NCI-H748 treated with DMSO at 0.1 percent for 48 hours (cell line): ENCODE data around the gene SLC6A2.
"Not testable (repeated sequence)": the region's sequence is repeated elsewhere in the genome, so short reads cannot be mapped to it uniquely, and the experiment has no call there.

Experiments
- DNase-seq: peaks from one replicate; lab custom pipeline; 2025; lab: John Stamatoyannopoulos, UW

SLC6A2 gene

GRCh38 chr16:55655897-55656681 is at the start of gene SLC6A2:
Gene SLC6A2, plus strand, starts transcription at chr16:55655988. Its CDS starts 707 bp downstream, at chr16:55656695.
- no peak for DNase-seq

- DNase-seq: no peak
Measured at GRCh38 chr16:55613613-55614335, 42.0 kb upstream of the SLC6A2 start.

GRCh38 chr16:55615071-55615470 is 40.7 kb upstream of the SLC6A2 start:
- DNase-seq: no peak

GRCh38 chr16:55615670-55616069 is 40.1 kb upstream of the SLC6A2 start:
- not testable (repeated sequence) for DNase-seq

GRCh38 chr16:55621771-55622170 is 34.0 kb upstream of the SLC6A2 start:
- DNase-seq: no peak

- no peak for DNase-seq
Measured at GRCh38 chr16:55622272-55622671, 33.5 kb upstream of the SLC6A2 start.

- DNase-seq: no peak
Measured at GRCh38 chr16:55622930-55623561, 32.7 kb upstream of the SLC6A2 start.

- DNase-seq: no peak
Measured at GRCh38 chr16:55623640-55624039, 32.1 kb upstream of the SLC6A2 start.

GRCh38 chr16:55624696-55625095 is 31.1 kb upstream of the SLC6A2 start:
- no peak for DNase-seq

GRCh38 chr16:55625843-55626242 is 29.9 kb upstream of the SLC6A2 start:
- no peak for DNase-seq

GRCh38 chr16:55628306-55628968 is 27.4 kb upstream of the SLC6A2 start:
- DNase-seq: no peak

- DNase-seq: no peak
Measured at GRCh38 chr16:55630774-55631173, 25.0 kb upstream of the SLC6A2 start.

GRCh38 chr16:55632259-55632658 is 23.5 kb upstream of the SLC6A2 start:
- no peak for DNase-seq

GRCh38 chr16:55634193-55634592 is 21.6 kb upstream of the SLC6A2 start:
- no peak for DNase-seq

- no peak for DNase-seq
Measured at GRCh38 chr16:55638256-55638655, 17.5 kb upstream of the SLC6A2 start.

- no peak for DNase-seq
Measured at GRCh38 chr16:55640701-55641327, 15.0 kb upstream of the SLC6A2 start.

- DNase-seq: no peak
Measured at GRCh38 chr16:55641430-55642056, 14.2 kb upstream of the SLC6A2 start.

GRCh38 chr16:55642611-55643010 is 13.2 kb upstream of the SLC6A2 start:
- no peak for DNase-seq

GRCh38 chr16:55643161-55643970 is 12.4 kb upstream of the SLC6A2 start:
- no peak for DNase-seq

GRCh38 chr16:55645986-55646385 is 9.8 kb upstream of the SLC6A2 start:
- DNase-seq: no peak

GRCh38 chr16:55647343-55647742 is 8.4 kb upstream of the SLC6A2 start:
- no peak for DNase-seq
